H1 (cell line): ENCODE measurements around the gene NIPSNAP2. TPM values are rescaled to one million over a fixed set of nuclear protein-coding genes. Genes with fewer than 3 reads are reported as not detected.

ENCODE experiments used
- BCL11A ChIP-seq, 2 experiments: IDR thresholded peaks; one replicate each; pipeline ENCODE4 v1.6.1; 2011; ENCODE audit warnings: low read depth in 2 of 2, low read length in 2 of 2, mild to moderate bottlenecking in 2 of 2
- CBX8 ChIP-seq: fragments of 300-800, 300-1000 bp; sonication (generic); IDR thresholded peaks from 2 replicates; pipeline ENCODE4 v1.7.1; 2016; ENCODE audit warnings: low read depth, low read length, borderline replicate concordance
- CHD7 ChIP-seq: fragments of 300-600 bp; sonication (generic); IDR thresholded peaks from 2 replicates; pipeline ENCODE4 v1.7.1; 2012; ENCODE audit warnings: low read length, moderate library complexity, mild to moderate bottlenecking, inconsistent platforms; ENCODE audit not compliant: insufficient replicate concordance
- CTBP2 ChIP-seq: IDR thresholded peaks from 2 replicates; pipeline ENCODE4 v1.7.0; 2011; ENCODE audit warnings: borderline replicate concordance, mild to moderate bottlenecking, moderate library complexity, mixed read lengths, low read length; ENCODE audit not compliant: insufficient read depth, insufficient read length
- EP300 ChIP-seq, 2 experiments: IDR thresholded peaks; 1 replicate in 1 of 2; 2 replicates in 1 of 2; pipeline ENCODE4 v1.6.1; 2011 to 2012; ENCODE audit warnings: low read depth in 2 of 2, low read length in 2 of 2, mild to moderate bottlenecking in 2 of 2, borderline replicate concordance in 1 of 2, inconsistent platforms in 1 of 2, moderate library complexity in 1 of 2
- polyA plus RNA-seq, 7 experiments: library from polyadenylated mRNA; depleted of rRNA in 3 of 7; stranded (reverse) in 5 of 7; unstranded in 2 of 7; fragments of >200 nt in 5 of 7; fragments of 200-250 nt in 2 of 7; gene quantifications; 1 replicate in 5 of 7; 2 replicates in 1 of 7; 4 replicates in 1 of 7; pipeline versions ENCODE4 v1.2.1 to v1.2.3, GENCODE V29; 2011 to 2013; ENCODE audit warnings: missing spikeins in 2 of 7, mixed read lengths in 2 of 7
- total RNA-seq: library from RNA; stranded (reverse); fragmentation: NEBNext Ultra II Directional; extraction: Animal tissue kit (Norgen Biotek cat#: 25700); gene quantifications from 2 replicates; pipeline ENCODE4 v1.2.1, GENCODE V29; 2021

The NIPSNAP2 gene
- total and polyA plus RNA-seq, 2 of the 8 experiments (the other 6 are each of a cell fraction or from before 2014, with no cell fraction given): 31.1 to 45.2 TPM

- TF ChIP-seq CHD7 (no peak), BCL11A (IDR thresholded peaks at IDR 0.05; ENCODE audit: low read depth in 2 of 2, low read length in 2 of 2) (no peak), CBX8 (no peak), EP300 (IDR thresholded peaks at IDR 0.05; ENCODE audit: borderline replicate concordance in 1 of 2, low read depth in 2 of 2, low read length in 2 of 2) (no peak), CTBP2 (no peak)
Observed at GRCh38 chr7:55973747-55974250, 9.4 kb downstream of the NIPSNAP2 start (continued).
